Choroid plexus epithelial cell (primary cell): ENCODE data around the gene GNA12.

Experiments
- DNase-seq: peaks from one replicate; pipeline ENCODE4 v3.0.0-alpha.2; 2010; ENCODE audit warnings: low read depth
- H3K4me3 ChIP-seq: 2 replicates; pipeline ENCODE4 v1.5.1; 2011; ENCODE audit warnings: low read depth, mild to moderate bottlenecking, control low read depth, low read length, moderate library complexity
- CTCF ChIP-seq: conservative IDR thresholded peaks from 2 replicates; pipeline ENCODE4 v1.5.1; 2011; ENCODE audit warnings: low read depth, mild to moderate bottlenecking, control low read depth, inconsistent platforms, low read length, moderate library complexity

Gene GNA12

GRCh38 chr7:2710901-2711551, 133.1 kb downstream of the GNA12 start:
- H3K4me3 ChIP-seq = no peak overlapping the region

GRCh38 chr7:2710286-2710655, 133.8 kb downstream of the GNA12 start:
- no peak for TF ChIP-seq CTCF
- no peak for DNase-seq
- no peak overlapping the region for H3K4me3 ChIP-seq

More at GRCh38 chr7:2710901-2711551, 133.1 kb downstream of the GNA12 start:
- no peak for TF ChIP-seq CTCF
- DNase-seq = peak; percentile 32

GRCh38 chr7:2709553-2710285, 134.4 kb downstream of the GNA12 start:
- no peak overlapping the region for H3K4me3 ChIP-seq
- peak; percentile 62 for DNase-seq
- peak; percentile 90 for TF ChIP-seq CTCF

GRCh38 chr7:2708547-2709310, 135.4 kb downstream of the GNA12 start:
- no peak overlapping the region for H3K4me3 ChIP-seq
- no peak for TF ChIP-seq CTCF
- no peak for DNase-seq

GRCh38 chr7:2708041-2708440, 136.1 kb downstream of the GNA12 start:
- no peak for TF ChIP-seq CTCF
- DNase-seq = no peak
- H3K4me3 ChIP-seq = no peak overlapping the region

- no peak overlapping the region for H3K4me3 ChIP-seq
- TF ChIP-seq CTCF = no peak
- DNase-seq = no peak
These were observed 136.6 kb downstream of the GNA12 start for GRCh38 chr7:2707481-2707880.
